ENCODE data around the gene ILKAP.

DNA sequence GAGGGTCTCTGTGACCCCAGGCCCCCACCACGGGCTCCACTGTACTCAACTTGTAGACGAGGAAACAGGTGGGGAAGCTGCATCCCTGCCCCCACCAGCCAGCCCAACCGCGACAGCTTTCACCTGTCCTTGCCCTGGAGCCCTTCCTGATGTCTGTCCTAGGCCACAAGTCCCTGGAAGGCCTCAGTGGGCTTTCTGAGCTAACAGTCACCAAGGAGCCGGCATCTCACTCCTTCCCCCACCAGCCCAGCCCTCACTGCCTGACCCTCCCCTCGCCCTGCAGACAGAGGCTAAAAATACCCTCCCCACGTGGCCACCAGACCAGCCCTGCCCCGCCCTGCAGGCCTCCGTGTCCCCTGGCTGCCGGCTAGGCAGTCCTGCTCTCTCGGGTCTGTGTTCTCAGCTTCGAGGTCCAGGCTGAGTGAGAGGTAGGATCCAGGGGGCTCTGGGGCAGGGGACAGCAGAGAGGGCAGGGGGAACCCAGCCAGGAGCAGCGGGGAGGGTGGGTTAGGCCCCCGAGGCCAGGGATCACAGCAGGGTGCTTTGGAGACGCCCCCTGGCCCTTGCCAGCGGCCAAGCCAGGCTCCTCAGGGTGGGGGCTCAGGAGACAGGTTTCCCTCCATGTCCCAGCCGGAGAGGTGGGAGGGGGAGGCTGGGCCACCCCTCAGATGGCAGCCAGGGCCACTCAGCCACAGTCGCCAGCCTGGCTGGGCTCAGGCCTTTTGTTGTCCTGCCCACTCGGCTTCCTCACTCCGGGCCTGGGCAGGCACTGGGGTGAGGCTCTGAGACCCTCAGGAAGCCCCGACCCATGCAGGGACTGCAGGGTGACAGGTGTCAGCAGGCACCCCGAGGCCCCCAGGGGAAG lies 64.9 kb downstream of the ILKAP start, which contains the start of gene KLHL30:
- TF ChIP-seq, protein P1, sequence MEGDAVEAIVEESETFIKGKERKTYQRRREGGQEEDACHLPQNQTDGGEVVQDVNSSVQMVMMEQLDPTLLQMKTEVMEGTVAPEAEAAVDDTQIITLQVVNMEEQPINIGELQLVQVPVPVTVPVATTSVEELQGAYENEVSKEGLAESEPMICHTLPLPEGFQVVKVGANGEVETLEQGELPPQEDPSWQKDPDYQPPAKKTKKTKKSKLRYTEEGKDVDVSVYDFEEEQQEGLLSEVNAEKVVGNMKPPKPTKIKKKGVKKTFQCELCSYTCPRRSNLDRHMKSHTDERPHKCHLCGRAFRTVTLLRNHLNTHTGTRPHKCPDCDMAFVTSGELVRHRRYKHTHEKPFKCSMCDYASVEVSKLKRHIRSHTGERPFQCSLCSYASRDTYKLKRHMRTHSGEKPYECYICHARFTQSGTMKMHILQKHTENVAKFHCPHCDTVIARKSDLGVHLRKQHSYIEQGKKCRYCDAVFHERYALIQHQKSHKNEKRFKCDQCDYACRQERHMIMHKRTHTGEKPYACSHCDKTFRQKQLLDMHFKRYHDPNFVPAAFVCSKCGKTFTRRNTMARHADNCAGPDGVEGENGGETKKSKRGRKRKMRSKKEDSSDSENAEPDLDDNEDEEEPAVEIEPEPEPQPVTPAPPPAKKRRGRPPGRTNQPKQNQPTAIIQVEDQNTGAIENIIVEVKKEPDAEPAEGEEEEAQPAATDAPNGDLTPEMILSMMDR (IDR thresholded peaks at IDR 0.05): no peak
- no peak for TF ChIP-seq POLR2A (IDR thresholded peaks at IDR 0.05)
